HG03469 (cell line): ENCODE data around the gene FNIP2.
A peak's percentile ranks its signal among the peaks of the same experiment; 100 is the strongest.
"Not testable (repeated sequence)": the region's sequence is repeated elsewhere in the genome, so short reads cannot be mapped to it uniquely, and the experiment has no call there.

ENCODE experiments used
- ATAC-seq: cut with Tn5 transposase; IDR thresholded peaks from one replicate; pipeline ENCODE4 v1.9.1; 2021; ENCODE audit warnings: mild to moderate bottlenecking, moderate library complexity, moderate number of reproducible peaks; ENCODE audit not compliant: unreplicated experiment

Gene FNIP2

GRCh38 chr4:158768555-158769174 lies at the start of gene FNIP2:
TSS of gene FNIP2 (plus strand) at chr4:158769026. CDS start at chr4:158769213, 187 bp downstream.
- peak; percentile 64 for ATAC-seq

GRCh38 chr4:158721680-158722079 lies 47.1 kb upstream of the FNIP2 start:
- no peak for ATAC-seq

GRCh38 chr4:158722291-158722916 lies 46.4 kb upstream of the FNIP2 start:
- no peak for ATAC-seq

GRCh38 chr4:158722917-158723793 lies 45.7 kb upstream of the FNIP2 start, which contains the start of gene PPID:
TSS of gene PPID (minus strand) at chr4:158723396. CDS start at chr4:158723288, 108 bp downstream.
- peak; percentile 93 for ATAC-seq

GRCh38 chr4:158724637-158725036 lies 44.2 kb upstream of the FNIP2 start:
- ATAC-seq: no peak

GRCh38 chr4:158726633-158727032 lies 42.2 kb upstream of the FNIP2 start:
- ATAC-seq: no peak

GRCh38 chr4:158728236-158728635 lies 40.6 kb upstream of the FNIP2 start:
- no peak for ATAC-seq

- no peak for ATAC-seq
Observed at GRCh38 chr4:158729716-158730559, 38.9 kb upstream of the FNIP2 start.

- no peak for ATAC-seq
Observed at GRCh38 chr4:158738866-158739265, 30.0 kb upstream of the FNIP2 start.

GRCh38 chr4:158739600-158739999 lies 29.2 kb upstream of the FNIP2 start:
- ATAC-seq: no peak

- ATAC-seq: no peak
Observed at GRCh38 chr4:158741326-158742021, 27.4 kb upstream of the FNIP2 start.

GRCh38 chr4:158746537-158746936 lies 22.3 kb upstream of the FNIP2 start:
- not testable (repeated sequence) for ATAC-seq

GRCh38 chr4:158750379-158750778 lies 18.4 kb upstream of the FNIP2 start:
- no peak for ATAC-seq

- ATAC-seq: no peak
Observed at GRCh38 chr4:158754385-158755180, 14.2 kb upstream of the FNIP2 start.

- ATAC-seq: not testable (repeated sequence)
Observed at GRCh38 chr4:158755819-158756218, 13.0 kb upstream of the FNIP2 start.

GRCh38 chr4:158756588-158756987 lies 12.2 kb upstream of the FNIP2 start:
- no peak for ATAC-seq

GRCh38 chr4:158758142-158758541 lies 10.7 kb upstream of the FNIP2 start:
- ATAC-seq: no peak

GRCh38 chr4:158758703-158759102 lies 10.1 kb upstream of the FNIP2 start:
- ATAC-seq: no peak

- not testable (repeated sequence) for ATAC-seq
Observed at GRCh38 chr4:158759539-158759938, 9.3 kb upstream of the FNIP2 start.
